Stimulated activated CD4-positive, alpha-beta T cell treated with anti-CD3 and anti-CD28 coated beads, Interleukin-4, amount 100 ng/mL, for 24 hours (primary cell): Measurements from ENCODE around the gene NEUROG1.

Experiments used
- DNase-seq: peaks from one replicate; pipeline ENCODE4 v3.0.0-alpha.2; 2020

Gene NEUROG1

DNA sequence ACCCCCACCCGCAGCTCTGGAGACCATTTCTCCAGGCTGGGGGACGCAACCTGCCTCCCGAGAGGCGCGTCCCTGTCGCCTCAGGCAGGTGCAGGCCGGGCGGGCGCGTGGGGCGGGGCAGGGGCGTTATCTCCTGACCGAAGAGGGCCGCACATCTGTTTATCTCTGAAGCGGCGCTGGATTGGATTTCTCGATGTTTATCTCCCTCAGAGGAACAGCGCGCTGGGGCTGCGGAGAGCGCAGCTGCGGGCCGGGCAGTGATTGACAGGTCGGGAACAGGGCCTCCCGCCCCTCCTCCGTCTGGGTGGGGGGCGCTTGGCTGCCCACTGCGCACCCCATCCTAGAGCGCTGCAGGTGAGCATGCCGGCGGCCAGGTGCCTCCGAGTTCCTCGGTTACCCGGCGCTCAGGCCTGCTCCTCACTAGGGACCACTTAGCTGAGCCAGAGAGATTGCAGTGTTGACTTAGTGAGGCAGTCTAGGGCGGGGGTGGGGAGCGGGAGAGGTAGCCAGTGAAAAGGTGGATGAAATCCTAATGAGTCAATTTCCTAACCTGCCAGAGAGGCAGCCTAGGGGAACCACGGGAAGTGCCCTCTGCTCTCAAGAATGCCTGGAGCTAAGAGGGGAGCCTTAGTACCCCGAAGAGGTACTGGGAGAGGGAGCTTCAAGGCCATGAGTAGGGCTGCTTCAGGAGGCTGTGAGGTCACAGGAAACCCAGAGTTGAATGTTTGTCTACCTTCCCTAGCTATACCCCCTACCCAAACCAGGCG lies 44.0 kb downstream of the NEUROG1 start:
- DNase-seq = no peak

GRCh38 chr5:135491038-135491551 lies 44.7 kb downstream of the NEUROG1 start:
- no peak for DNase-seq

GRCh38 chr5:135490245-135491037 lies 45.3 kb downstream of the NEUROG1 start:
- DNase-seq = no peak

DNA sequence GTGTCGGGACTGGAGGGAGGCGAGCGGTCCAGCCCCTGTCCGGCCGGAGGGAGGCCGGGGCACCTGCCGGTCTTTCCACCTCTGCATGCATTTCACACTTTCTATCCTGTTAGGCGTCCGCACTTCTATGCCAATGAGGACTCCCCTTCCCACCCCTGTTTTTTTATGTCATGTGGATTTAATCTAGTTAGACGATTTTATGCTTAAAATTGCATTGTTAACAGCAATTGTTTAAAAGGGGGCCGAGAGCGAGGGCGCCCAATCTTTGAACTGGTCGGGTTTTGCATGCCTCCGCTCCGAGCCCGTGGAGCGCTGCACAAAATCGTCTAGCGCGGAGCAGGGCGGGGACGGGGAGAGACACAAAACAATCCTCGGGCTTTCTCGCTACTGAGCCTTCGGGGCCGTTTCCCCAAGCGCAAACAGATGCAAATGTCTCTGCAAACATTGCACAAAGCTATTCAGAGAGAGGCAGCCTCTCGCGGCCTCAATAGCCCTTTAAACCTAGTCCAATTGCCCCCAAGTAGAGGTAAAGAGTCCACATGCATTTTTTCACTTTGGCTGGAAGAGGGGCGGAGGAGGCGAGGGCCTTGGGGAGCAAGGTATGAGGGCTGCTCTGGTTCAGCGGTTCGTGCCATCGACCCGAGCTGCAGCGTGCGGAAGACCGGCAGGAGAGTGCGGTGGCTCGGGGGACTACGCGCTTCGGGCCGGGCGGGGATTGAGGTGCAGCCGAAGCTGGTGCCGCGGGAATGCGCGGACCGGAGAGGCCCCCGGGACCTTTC lies 46.1 kb downstream of the NEUROG1 start:
- DNase-seq = no peak

DNA sequence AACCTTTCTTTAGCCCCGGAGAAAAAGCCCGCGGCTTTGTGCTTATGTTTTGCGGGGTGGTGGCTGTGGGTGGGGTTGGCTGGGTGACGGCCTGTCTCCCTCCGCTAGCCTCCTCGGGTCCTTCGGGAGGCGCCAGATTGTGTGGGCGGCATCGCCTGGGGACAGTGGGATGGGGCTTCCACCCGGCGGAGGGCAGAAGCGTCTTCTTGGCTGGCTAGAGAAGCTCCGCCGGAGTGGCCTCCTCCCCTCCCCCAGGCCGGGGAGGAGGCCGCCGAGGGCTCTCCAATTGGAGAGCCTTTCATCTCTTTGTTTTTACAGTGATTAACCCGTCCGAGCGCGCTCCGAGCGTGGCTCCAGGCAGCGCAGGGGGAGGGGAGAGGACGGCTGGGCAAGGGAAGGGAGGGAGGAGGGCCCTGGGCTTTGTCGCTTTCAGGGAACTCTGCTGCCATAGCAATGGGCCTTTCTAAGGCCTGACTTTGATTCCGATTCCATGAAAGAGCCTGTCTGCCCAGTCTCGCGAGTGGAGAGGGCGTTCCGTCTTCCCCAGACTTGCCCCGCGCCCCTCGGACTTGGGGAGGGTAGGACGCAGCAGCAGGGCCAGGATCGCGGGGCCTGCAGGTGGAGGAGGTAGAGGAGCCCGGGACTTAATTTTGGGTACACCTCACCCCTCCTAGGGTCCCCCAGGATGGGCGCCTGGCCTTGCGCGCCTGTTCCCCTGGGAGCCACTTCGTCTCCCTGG lies 46.9 kb downstream of the NEUROG1 start:
- no peak for DNase-seq

GRCh38 chr5:135487839-135488514 lies 47.8 kb downstream of the NEUROG1 start:
- no peak for DNase-seq

DNA sequence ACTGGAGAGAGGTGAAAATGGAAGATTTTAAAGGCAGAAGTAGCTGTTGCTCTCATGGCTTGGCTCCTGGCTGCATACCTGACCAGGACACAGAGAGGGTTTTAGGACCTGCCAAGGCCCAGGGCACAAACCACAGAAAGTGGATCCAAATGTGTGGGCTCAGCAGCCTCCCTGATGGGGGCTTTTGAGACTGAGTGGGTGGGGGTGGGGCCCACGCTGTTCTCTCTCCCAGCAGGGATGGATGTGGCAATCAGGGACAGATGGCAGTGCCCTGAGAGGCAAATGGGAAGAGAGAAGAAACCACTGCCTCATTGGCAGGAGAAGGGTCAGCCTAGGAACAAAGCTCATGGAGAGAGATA lies 48.7 kb downstream of the NEUROG1 start:
- DNase-seq = no peak

- no peak for DNase-seq
Measured at GRCh38 chr5:135486131-135487036, 49.4 kb downstream of the NEUROG1 start.

GRCh38 chr5:135484674-135485086 lies 51.1 kb downstream of the NEUROG1 start:
- no peak for DNase-seq
